CD4-positive, alpha-beta T cell (primary cell): ENCODE results near the gene DNMT3A. TPM values are rescaled to one million over a fixed set of nuclear protein-coding genes. Genes with fewer than 3 reads are reported as not detected.

Source experiments
- ATAC-seq: fragments of 200-7000 bp; cut with Tn5 transposase; one replicate; pipeline ENCODE4 v1.10.0; 2022; ENCODE audit warnings: mild to moderate bottlenecking; ENCODE audit not compliant: poor library complexity
- CTCF ChIA-PET: fragments of 350-600 bp; sonication (Branson Sonifier 250); formaldehyde crosslinking; loops from one replicate; lab custom pipeline; 2021; ENCODE audit warnings: antibody characterized with exemption, inconsistent platforms; lab: Charles Lee
- POLR2A ChIA-PET: fragments of 350-600 bp; sonication (Branson Sonifier 250); formaldehyde crosslinking; loops from one replicate; lab custom pipeline; 2021; ENCODE audit warnings: antibody characterized with exemption, inconsistent platforms; lab: Charles Lee
- DNase-seq, 14 experiments: peaks; one replicate each; pipeline ENCODE4 v3.0.0-alpha.2; 2013 to 2020; ENCODE audit warnings: mixed read lengths in 2 of 14
- H3K27ac ChIP-seq, 2 donors: one replicate each; pipeline versions ENCODE4 v1.5.1 to v1.7.0; 2013; ENCODE audit warnings: low read length in 2 of 2, low read depth in 1 of 2, mild to moderate bottlenecking in 1 of 2
- H3K27me3 ChIP-seq, 2 experiments: 1 replicate in 1 of 2; 2 replicates in 1 of 2; pipeline versions ENCODE4 v1.6.1 to v1.7.0; 2013; ENCODE audit warnings: low read length in 2 of 2, control low read depth in 1 of 2, mild to moderate bottlenecking in 1 of 2, moderate library complexity in 1 of 2; ENCODE audit not compliant: insufficient read depth in 2 of 2, control insufficient read depth in 1 of 2
- H3K36me3 ChIP-seq: one replicate; pipeline ENCODE4 v1.6.1; 2013; ENCODE audit warnings: low read length, control low read depth; ENCODE audit not compliant: insufficient read depth
- H3K4me1 ChIP-seq: one replicate; pipeline ENCODE4 v1.6.1; 2013; ENCODE audit warnings: low read length, control low read depth; ENCODE audit not compliant: insufficient read depth
- H3K4me3 ChIP-seq: one replicate; pipeline ENCODE4 v1.5.1; 2013; ENCODE audit warnings: mild to moderate bottlenecking, low read length, moderate library complexity
- H3K9me3 ChIP-seq, 2 experiments: 1 replicate in 1 of 2; 2 replicates in 1 of 2; pipeline versions ENCODE4 v1.6.1 to v1.7.0; 2013; ENCODE audit warnings: low read length in 2 of 2, mild to moderate bottlenecking in 2 of 2, control low read depth in 1 of 2, moderate library complexity in 1 of 2; ENCODE audit not compliant: control insufficient read depth in 1 of 2, insufficient read depth in 1 of 2
- H3K27ac Mint-ChIP-seq: one replicate; pipeline ENCODE4 v1.8.0; 2020; ENCODE audit warnings: mixed read lengths
- H3K27me3 Mint-ChIP-seq: one replicate; pipeline ENCODE4 v1.8.0; 2021; ENCODE audit warnings: mixed read lengths
- H3K36me3 Mint-ChIP-seq: one replicate; pipeline ENCODE4 v1.8.0; 2021; ENCODE audit warnings: low read depth, mixed read lengths
- H3K4me1 Mint-ChIP-seq: one replicate; pipeline ENCODE4 v1.8.0; 2021; ENCODE audit warnings: low read depth, mixed read lengths
- H3K4me3 Mint-ChIP-seq: one replicate; pipeline ENCODE4 v1.8.0; 2020; ENCODE audit warnings: mild to moderate bottlenecking, mixed read lengths
- H3K9me3 Mint-ChIP-seq: one replicate; pipeline ENCODE4 v1.8.0; 2020; ENCODE audit warnings: mixed read lengths
- intact Hi-C, 2 experiments: fragments of 100-400 bp; cut with DNase I in 1 of 2; cut with micrococcal nuclease in 1 of 2; formaldehyde crosslinking; loops; one replicate each; pipeline versions ENCODE4 v1.15.1 to v1.9.0; 2023 to 2025; cut with DNase I, micrococcal nuclease
- total RNA-seq, 174 experiments: library from RNA in 2 of 174; stranded (reverse) in 2 of 174; gene quantifications; one replicate each; pipeline ENCODE4 v1.2.3 and lab custom pipeline; 2021 to 2026
- TF ChIP-seq, protein P1 (sequence below): fragments of 200-600 bp; IDR thresholded peaks from one replicate; pipeline ENCODE4 v1.8.0; 2022; ENCODE audit warnings: antibody characterized with exemption, mild to moderate bottlenecking

DNMT3A gene
- total RNA-seq, 2 experiments from 2014 or later = 57.1 to 62.1 TPM

DNA sequence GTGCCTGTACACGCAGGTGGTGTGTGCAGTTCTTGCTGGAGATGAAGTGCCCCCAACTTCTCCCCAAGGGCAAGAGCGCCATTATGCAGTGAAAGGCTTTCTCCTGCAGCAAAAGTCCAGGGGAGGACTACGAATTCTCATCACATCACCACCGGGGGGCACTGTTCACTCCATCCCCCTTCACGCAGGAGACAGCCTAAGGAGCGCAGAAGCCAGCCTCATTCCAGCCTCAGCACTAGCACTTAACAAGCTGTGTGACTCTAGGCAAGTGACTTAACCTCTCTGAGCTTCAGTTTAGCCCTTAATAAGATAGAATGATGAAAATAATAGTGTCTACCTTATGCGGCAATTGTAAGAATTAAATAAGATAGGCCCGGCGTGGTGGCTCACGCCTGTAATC lies 32.3 kb downstream of the DNMT3A start:
- Histone ChIP-seq H3K27me3 (no peaks in the 10 kb centered on the region), H3K4me3 (no peak overlapping the region), H3K9me3 (no peaks in the 10 kb centered on the region), H3K4me1 (peaks cover 96% of the 10 kb centered on the region), H3K27ac (no peak overlapping the region), H3K36me3 (peaks cover 61% of the 10 kb centered on the region)
- Mint-ChIP-seq H3K36me3 (peaks cover 73% of the 10 kb centered on the region), H3K27me3 (no peaks in the 10 kb centered on the region), H3K4me1 (peaks cover 87% of the 10 kb centered on the region), H3K27ac (peak overlapping the region; percentile 88), H3K9me3 (no peaks in the 10 kb centered on the region), H3K4me3 (peak overlapping the region; percentile 25)
- ChIA-PET POLR2A (interaction anchor here (0.6 to 2.6 kb wide), 6 partner anchors 14 to 59 kb away, joined by 3 to 13 read pairs (median 4); no protein-coding TSS in a partner anchor), CTCF (interaction anchor here (0.6 to 2.3 kb wide), 6 partner anchors 13 to 1031 kb away, joined by 3 to 11 read pairs (median 4); no protein-coding TSS in a partner anchor)
- intact Hi-C loops = loop anchor here (1.0 to 2.0 kb wide), 2 partner anchors 213 kb away; no protein-coding TSS in a partner anchor
- DNase-seq (peak; percentile 49 to 81 (median 60)), ATAC-seq (peak; percentile 59)
- TF ChIP-seq, protein P1, sequence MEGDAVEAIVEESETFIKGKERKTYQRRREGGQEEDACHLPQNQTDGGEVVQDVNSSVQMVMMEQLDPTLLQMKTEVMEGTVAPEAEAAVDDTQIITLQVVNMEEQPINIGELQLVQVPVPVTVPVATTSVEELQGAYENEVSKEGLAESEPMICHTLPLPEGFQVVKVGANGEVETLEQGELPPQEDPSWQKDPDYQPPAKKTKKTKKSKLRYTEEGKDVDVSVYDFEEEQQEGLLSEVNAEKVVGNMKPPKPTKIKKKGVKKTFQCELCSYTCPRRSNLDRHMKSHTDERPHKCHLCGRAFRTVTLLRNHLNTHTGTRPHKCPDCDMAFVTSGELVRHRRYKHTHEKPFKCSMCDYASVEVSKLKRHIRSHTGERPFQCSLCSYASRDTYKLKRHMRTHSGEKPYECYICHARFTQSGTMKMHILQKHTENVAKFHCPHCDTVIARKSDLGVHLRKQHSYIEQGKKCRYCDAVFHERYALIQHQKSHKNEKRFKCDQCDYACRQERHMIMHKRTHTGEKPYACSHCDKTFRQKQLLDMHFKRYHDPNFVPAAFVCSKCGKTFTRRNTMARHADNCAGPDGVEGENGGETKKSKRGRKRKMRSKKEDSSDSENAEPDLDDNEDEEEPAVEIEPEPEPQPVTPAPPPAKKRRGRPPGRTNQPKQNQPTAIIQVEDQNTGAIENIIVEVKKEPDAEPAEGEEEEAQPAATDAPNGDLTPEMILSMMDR = peak; percentile 66

DNA sequence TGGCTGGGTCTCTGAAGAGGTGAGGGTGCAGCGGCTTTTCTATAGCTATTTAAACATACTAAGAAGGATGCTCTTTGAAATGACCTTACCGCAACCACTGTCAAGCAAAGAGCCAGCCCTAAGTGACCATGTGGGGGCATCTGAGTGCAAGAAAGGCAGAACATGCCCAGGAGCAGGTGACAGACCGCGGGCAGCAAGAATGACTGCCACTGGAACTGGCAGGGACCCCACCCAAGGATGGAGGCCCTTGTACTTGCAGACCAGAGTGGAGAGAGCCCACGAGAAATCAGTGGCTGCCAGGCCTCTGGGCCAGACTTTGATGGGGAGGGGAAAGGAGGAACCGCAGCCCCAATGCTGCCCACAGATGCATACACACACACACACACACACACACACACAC lies 33.1 kb downstream of the DNMT3A start:
- H3K27ac Mint-ChIP-seq = peak overlapping the region; percentile 88
- Histone ChIP-seq H3K27me3 (no peaks in the 10 kb centered on the region), H3K36me3 (peaks cover 69% of the 10 kb centered on the region), H3K4me1 (peaks cover 96% of the 10 kb centered on the region), H3K4me3 (no peak overlapping the region), H3K27ac (no peak overlapping the region), H3K9me3 (no peaks in the 10 kb centered on the region)
- no peaks in the 10 kb centered on the region for H3K9me3 Mint-ChIP-seq
- POLR2A ChIA-PET = interaction anchor here (0.9 to 2.6 kb wide), 4 partner anchors 13 to 58 kb away, joined by 3 to 13 read pairs (median 4); no protein-coding TSS in a partner anchor
- DNase-seq = no peak
- TF ChIP-seq, protein P1 = no peak
- peaks cover 81% of the 10 kb centered on the region for H3K36me3 Mint-ChIP-seq
- intact Hi-C loops = loop anchor here in 1 of 2 experiments (2.0 kb wide), 1 partner anchor 214 kb away; no protein-coding TSS in a partner anchor
- peaks cover 89% of the 10 kb centered on the region for H3K4me1 Mint-ChIP-seq
- CTCF ChIA-PET = interaction anchor here (0.8 to 2.3 kb wide), 4 partner anchors 30 to 80 kb away, joined by 4 to 11 read pairs (median 5); no protein-coding TSS in a partner anchor
- H3K27me3 Mint-ChIP-seq = no peaks in the 10 kb centered on the region
- H3K4me3 Mint-ChIP-seq = peak overlapping the region; percentile 25
- ATAC-seq = no peak

DNA sequence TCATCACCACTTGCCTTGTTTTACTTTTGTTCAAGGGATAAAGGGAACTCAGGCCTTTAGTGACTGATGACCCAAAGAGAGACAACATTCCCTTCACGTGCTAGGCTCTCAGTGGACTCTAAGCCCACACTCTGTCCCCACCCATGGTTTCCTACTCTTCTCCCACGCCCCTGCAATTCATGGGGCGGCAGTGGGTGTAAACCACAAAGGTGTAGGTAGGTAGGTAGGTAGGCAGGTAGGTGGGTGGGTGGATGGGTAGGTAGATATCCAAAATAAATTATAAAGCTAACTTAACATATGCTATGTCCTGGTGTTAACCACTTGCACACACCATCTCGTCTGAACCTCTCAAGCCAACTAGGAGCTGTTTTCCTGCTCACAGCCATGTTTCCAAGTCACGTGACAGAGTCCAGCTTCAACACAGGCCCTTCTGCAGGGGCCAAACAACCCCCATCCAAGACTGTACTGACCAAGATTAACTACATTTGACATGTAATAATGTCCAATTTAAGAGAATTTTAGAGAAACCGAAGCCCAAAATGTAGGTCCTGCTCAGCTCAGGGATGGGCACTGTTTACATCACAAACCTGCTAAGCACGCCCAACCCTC lies 33.7 kb downstream of the DNMT3A start:
- Mint-ChIP-seq H3K27me3 (no peaks in the 10 kb centered on the region), H3K4me1 (peaks cover 84% of the 10 kb centered on the region), H3K27ac (peak overlapping the region; percentile 88), H3K4me3 (no peak overlapping the region), H3K9me3 (no peaks in the 10 kb centered on the region), H3K36me3 (peaks cover 87% of the 10 kb centered on the region)
- H3K4me1 ChIP-seq = peaks cover 96% of the 10 kb centered on the region
- no peak overlapping the region for H3K4me3 ChIP-seq
- peak overlapping the region in 1 of 2 donors; percentile 22 for H3K27ac ChIP-seq
- DNase-seq (no peak), ATAC-seq (no peak)
- no peaks in the 10 kb centered on the region for H3K27me3 ChIP-seq
- ChIA-PET CTCF (interaction anchor here (0.8 to 2.3 kb wide), 2 partner anchors 69 to 80 kb away, joined by 4 to 11 read pairs; no protein-coding TSS in a partner anchor), POLR2A (interaction anchor here (0.8 to 2.6 kb wide), 5 partner anchors 13 to 54 kb away, joined by 3 to 13 read pairs (median 4); no protein-coding TSS in a partner anchor)
- TF ChIP-seq, protein P1 = no peak
- H3K9me3 ChIP-seq = no peaks in the 10 kb centered on the region
- intact Hi-C loops = loop anchor here in 1 of 2 experiments (2.0 kb wide), 1 partner anchor 215 kb away; no protein-coding TSS in a partner anchor
- peaks cover 74% of the 10 kb centered on the region for H3K36me3 ChIP-seq
